T-helper 1 cell (primary cell): Measurements from ENCODE around the gene DIP2A.
"Not testable (repeated sequence)": the region's sequence is repeated elsewhere in the genome, so short reads cannot be mapped to it uniquely, and the experiment has no call there.

Experiments
- DNase-seq, 5 donors: peaks; one replicate each; pipeline ENCODE4 v3.0.0-alpha.2; 2012 to 2020

The DIP2A gene

DNA sequence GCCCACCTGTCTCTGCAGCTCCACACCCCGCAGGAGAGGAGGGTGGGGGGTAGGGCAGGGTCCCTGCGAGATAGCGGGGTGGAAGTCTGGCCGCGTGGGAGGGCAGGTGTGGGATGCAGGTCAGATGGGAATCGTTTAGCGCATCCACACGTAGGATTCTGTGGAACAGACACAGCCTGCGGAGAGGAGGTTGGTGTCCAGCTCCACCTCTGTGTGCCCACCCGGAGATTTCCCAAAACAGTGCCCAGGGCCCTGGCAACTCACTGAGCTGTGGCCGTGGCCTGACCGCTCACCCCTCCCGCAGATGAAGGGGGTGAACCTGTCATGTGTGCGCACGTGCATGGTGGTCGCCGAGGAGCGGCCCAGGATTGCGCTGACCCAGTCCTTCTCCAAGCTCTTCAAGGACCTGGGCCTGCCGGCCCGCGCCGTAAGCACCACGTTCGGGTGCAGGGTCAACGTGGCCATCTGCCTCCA lies 99.3 kb downstream of the DIP2A start:
- no peak for DNase-seq

DNA sequence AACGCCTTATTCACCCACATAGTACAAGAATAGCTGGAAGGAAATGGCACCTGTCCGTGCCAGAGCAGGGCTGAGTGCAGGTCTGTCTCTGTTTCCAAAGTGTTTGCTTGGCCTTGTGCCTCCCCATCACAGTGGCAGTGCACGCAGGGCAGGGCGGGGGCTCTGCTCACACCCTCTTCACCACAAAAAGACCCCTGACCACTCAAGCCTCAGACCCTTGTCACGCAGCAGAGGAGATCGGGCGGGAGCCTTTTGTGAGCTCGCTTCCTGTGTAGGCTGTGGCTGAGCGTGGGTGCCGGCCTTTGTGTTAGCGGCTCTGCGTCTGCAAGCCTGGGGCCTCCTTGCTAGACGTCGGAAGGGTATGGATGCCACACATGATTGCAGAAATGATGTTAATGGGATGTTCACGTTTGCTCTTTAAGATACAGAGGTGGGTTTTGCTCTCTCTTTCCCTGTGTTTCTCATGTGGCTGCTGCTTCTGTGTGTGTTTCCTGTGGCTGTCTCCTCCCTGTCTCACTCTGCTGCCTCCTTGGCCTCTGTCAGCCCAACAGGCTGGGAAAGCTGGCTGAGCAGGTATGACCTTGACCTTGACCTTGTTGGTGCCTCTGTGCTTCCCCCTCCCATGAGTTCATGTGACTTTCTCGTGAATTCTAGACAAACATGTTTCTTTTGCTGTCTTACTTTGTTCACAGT lies 100.7 kb downstream of the DIP2A start:
- peak in 4 of 5 donors; percentile 35 to 67 (median 50) for DNase-seq

DNA sequence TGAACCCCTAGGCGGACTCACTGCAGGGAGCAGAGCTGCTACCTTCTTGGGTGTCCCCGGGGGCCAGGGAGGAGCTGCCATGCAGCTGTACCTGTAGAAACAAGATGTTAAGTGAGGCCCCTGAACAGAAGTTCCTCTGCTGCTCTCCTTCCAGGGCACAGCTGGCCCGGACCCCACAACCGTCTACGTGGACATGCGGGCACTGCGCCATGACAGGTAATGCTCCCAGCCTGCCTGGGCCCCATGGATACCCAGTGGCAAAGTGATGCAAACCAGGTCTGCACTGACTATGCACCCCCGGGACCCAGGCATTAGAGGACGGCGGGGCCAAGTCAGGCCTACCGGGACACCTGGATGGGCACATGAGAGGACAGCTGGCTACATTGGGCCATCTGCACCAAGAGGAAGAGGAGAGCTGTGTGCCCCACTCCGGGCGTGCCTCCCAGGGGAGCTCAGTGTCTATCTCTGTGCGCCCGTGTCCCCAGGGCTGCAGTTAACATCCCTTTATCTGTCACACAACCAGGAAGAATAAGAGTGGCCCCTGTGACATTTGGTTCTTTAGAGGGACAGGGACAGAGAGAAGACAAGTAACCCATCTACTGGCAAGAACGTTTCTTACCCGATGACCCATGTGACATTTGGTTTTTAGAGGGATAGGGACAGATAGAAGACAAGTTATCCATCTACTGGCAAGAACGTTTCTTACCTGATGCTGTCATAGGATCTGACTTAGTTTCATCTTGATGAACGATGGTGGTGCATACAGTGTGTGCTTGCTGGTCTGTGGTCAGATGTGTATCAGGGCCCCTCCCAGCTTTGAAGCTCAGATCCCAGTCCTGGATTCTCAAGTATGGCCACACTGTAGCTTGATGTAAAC lies 102.1 kb downstream of the DIP2A start:
- DNase-seq = no peak

DNA sequence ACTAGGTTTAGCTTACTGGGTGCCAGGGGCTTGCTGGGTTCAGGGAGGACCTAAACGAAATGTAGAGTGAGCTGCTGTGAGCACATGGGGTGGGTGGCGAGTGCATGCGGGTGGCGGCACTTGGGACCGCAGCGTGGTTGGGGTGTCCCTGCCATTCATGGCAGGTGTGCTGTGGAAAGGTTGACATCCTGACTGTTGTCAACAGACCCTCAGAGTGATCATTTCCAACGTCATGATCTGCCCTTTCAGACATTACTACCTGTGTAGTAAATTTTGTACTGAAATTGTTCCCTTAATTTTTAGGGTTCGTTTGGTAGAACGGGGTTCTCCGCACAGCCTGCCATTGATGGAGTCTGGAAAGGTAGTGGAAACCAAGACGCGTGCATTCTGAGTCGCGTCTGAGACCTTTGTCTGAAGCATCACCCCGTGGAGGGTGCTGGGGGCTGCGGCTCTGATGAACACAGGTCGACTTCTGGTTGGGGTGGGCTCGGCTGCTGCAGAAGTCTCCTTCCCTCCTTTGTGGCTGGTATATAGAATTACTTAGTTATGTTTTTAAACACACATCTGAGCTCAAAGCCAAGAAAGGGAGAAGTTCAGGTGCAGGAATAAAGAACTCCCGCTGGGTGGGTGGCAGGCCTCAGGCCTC lies 102.9 kb downstream of the DIP2A start:
- no peak for DNase-seq

DNA sequence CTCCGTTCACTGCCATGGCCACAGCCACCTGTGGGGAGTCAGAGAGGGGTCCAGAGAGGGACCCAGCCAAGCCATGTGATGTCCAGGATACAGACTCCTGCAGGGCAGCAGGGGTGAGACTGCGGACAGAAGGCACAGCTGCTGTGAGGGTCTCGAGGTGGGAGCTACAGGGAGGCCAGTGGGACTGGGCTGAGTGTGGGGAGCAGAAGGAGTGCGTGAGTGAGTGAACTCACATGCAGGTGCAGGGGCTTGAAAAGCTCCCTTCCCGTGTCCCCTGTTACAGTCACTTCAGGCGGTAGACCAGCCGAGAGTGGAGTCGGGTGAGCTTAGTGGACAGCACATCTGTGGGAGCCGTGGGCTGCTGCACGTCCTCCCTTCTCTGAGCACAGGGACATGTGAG lies 103.8 kb downstream of the DIP2A start:
- no peak for DNase-seq

DNA sequence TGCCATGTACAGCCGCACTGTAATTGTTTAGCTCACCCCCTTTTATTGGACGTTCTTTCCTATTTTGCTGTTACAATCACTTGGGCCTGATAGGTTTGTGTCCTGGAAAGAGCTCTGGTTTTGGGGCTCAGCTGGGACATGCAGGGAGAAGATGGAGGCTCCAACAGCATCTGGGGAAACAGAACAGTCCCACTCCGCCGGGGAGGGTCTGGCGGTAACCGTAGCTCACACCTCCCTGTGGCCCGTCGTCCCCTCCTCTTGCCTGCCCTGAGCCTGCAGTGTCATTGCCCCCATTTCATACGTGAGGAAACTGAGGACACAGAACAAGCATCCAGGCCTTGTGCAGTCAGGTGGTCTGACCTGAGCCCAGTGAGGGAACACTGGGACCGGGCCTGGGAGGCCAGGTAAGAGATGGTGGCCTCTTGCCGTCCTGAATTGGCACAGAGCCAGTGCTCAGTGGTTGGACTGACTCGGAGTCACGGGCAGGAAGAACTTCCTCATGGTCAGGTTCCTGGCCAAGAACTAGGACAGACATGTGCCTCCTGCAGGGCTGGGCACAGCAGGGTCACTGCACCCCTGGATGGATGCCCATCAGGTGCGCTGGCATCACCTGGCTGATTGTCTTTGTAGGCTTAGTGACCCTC lies 104.4 kb downstream of the DIP2A start:
- no peak for DNase-seq

DNA sequence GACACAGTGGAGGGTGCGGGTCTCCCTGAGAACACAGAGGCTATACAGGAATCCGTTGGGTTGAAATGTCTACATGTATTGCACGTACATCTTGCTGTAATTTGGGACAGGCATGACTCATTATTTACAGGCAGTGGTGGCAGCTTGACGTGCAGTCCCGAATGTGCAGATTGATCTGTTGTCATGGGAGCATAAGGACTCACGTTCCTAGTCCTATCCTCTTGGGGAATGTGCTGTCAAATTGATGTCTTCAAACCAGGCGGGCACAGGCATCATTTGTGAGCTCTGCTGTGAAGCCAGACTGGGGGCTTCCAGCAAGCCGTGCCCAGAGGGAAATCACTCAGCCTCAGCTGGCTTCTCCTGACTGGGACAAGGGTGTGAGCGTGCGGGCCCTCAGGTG lies 105.7 kb downstream of the DIP2A start:
- DNase-seq = no peak

DNA sequence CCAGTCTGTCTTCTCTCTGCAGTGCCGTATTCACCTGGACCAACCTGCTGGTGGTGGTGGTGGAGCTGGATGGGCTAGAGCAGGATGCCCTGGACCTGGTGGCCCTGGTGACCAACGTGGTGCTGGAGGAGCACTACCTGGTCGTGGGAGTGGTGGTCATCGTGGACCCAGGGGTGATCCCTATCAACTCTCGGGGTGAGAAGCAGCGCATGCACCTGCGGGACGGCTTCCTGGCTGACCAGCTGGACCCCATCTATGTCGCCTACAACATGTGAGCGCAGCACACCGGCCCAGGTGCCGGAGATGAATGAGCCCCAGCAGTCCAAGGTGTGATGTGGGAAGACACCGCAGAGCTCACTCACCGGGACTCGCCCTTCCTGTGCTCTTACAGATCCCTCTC lies 108.7 kb downstream of the DIP2A start:
- DNase-seq = no peak

DNA sequence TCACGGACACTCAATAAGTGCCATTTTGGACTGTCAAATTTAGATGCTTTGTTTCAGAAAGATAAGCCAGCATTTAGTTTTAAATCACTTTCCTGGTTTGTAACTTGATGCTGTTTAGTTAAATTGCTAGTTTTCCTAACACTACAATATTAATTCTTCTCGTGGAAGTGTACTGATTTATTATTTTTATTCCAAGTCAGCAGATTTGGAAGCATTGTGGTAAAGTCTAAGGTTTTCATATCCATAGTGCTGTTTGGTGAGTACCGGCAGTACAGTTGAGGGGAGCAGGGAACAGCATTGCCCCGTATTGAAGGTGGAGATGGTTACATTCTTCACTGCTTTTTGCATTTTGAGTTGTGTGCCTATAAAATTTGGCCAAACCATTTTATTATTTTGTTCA lies 109.9 kb downstream of the DIP2A start:
- no peak for DNase-seq

DNA sequence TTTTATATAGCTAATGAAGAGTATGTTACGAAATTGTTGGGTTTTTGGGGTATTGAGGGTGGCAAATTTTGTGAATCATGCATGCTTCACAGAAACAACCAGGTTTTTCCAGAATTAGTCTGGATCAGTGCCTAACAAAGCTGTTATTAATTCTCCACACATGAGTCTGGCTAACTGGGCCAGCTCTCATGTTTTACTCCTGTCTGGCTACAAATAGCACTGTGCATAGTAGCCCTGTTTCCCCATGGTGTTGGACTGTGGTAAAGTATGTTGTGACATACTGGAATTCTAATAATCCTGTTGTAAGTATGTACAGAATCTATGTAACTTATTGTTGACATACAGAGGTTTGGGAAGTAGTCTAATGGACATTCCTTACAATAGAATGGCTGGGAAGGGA lies 110.4 kb downstream of the DIP2A start:
- no peak for DNase-seq

DNA sequence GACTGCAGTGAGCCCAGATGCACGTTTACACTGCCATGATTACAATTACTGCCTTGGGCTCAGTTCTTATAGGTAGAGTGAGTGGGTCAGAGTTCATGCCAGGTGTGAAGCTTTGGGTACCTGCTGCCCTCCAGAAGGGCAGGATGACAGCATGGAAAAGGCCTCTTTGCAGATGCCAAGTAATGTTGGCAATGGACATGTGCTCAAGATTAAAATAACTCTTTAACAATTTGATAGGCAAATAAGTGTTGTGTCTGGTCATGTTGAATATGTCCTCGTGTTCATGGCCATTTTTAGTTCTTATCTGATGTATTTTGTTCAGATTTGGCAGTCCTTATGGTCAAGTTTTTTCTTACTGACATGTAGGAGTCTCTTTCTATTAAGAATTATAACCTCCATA lies 111.4 kb downstream of the DIP2A start:
- DNase-seq = no peak

DNA sequence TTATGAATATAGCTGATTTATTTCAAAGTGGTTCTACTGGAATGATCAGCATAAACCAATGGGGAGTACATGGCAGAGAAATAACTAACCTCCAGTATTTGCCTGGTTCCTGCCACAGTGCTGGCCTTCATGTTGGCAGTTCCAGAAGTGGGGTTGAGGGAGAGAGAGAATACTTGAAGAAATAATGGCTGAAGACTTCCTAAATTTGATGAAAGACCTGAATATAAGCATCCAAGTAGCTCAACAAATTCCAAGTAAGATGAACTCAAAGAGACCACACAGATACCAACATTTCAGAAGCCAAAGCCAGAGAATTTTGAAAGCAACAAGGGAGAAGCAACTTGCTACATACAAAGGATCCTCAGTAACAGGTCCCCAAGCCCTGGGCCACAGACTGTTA lies 111.9 kb downstream of the DIP2A start:
- no peak for DNase-seq

DNA sequence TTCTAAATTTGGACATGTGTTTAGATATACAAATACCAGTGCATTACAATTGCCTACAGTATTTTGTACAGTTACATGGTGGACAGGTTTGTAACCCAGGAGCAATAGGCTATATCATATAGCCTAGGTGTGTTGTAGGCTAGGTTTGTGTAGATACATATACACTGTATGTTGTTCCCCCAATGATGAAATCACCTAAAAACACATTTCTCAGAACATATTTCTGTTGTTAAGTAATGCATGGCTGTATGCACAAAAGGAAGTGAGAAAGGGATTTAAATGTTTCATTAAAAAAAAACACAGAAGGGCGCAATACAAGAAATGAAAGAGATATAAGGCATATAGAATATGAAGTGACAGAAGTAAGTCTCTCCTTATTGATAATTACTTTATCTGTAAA lies 114.2 kb downstream of the DIP2A start:
- no peak for DNase-seq

DNA sequence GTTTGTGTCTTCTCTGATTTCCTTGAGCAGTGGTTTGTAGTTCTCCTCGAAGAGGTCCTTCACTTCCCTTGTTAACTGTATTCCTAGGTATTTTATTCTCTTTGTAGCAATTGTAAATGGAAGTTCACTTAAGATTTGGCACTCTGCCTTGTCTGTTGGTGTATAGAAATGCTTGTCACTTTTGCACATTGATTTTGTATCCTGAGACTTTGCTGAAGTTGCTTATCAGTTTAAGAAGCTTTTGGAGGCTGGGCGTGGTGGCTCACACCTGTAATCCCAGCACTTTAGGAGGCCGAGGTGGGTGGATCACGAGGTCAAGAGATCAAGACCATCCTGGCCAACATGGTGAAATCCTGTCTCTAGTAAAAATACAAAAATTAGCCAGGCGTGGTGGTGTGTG lies 119.1 kb downstream of the DIP2A start:
- not testable (repeated sequence) for DNase-seq

DNA sequence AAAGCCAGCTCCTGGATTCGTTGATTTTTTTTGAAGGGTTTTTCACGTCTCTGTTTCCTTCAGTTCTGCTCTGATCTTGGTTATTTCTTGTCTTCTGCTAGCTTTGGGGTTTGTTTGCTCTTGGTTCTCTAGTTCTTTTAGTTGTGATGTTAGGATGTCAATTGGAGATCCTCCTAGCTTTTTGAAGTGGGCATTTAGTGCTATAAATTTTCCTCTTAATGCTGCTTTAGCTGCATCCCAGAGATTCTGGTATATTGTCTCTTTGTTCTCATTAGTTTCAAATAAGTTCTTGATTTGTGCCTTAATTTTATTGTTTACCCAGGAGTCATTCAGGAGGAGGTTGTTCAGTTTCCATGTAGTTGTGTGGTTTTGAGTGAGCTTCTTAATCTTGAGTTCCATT lies 120.7 kb downstream of the DIP2A start:
- DNase-seq = not testable (repeated sequence)

DNA sequence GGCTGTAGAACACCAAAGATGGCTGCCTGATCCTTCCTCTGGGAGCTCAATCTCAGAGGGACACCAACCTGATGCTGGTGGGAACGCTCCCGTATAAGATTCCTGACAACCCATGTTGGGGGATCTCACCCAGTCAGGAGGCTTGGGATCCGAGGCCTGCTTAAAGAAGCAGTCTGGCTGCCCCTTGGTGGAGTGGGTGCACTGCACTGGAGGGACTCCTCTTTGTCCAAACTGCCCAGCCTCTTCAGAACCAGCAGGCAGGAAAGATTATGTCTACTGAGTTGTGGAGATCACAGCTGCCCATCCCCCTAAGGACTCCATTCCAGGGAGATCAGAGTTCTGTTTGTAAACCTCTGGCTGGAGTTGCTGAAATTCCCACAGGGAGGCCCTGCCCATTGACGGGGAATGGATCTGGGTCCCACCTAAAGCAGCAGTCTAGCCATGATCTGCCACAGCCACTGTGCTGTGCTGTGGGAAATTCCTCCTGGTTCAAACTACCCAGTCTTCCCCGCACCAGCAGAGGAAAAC lies 123.2 kb downstream of the DIP2A start:
- no peak for DNase-seq

DNA sequence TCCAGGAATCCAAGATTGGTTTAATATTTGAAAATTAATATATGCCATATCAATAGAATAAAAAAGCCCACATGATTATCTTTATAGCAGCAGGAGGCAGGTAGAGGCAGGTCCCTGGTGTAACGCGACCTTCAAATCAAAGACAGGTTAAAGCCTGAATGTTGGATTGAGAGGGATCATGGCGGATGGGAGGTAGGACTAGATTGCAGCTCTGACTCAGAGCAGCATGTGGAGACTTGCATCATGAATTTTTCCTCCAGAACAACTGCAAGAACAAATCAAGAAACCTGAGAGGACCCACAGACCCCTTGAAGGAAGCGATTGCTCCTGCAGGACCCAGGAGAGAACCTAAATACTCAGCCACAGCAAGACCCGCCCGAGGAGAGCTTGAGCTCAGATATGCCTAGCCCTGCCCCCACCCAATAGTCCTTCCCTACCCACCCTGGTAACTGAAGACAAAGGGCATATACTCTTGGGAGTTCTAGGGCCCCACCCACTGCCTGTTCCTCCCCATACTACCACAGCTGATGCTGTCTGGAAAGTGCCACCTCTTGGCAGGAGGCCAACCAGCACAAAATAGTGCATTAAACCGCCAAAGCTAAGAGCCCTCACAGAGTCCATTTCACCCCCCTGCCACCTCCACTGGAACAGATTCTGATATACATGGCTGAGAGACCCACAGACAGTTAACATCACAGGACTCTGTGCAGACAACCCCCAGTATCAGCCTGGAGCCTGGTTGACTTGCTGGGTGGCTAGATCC lies 126.7 kb downstream of the DIP2A start:
- DNase-seq = no peak

DNA sequence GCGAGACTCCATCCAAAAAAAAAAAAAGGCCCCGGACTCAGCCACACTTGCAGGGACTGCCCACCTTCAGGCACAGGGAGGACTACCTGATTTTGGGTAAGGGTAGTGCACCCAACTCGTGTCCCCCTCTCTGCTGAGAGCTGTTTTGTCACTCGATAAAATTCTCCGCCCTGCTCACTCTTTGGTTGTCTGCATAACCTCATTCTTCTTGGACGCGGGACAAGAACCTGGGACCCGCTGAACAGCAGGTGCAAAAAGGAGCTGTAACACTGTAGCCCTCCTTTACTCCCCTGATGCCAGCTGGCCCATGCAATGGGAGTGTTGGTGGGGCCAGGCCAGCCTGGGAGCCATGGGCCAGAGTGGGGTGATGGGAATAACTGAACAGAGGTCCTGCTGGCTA lies 135.6 kb downstream of the DIP2A start:
- DNase-seq = no peak

DNA sequence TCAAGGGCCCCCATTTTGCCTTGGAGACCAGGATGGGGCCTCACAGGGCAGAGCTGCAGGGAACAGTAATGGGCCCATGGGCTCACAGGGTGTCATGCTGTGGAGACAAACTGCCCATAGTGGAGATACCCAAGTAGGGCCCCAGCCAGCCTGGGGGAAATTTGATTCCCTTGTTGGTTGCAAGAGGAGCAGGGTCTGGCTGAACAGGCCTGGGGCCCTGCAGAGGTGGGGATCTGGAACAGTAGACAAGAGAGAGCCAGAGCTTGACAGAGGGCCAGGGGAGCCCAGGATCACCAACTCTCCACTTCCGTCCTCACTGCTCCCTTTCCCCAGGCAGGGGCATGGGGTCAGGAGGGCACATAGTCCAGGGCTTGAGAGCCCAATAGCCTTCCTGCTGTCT lies 137.5 kb downstream of the DIP2A start:
- DNase-seq = no peak

DNA sequence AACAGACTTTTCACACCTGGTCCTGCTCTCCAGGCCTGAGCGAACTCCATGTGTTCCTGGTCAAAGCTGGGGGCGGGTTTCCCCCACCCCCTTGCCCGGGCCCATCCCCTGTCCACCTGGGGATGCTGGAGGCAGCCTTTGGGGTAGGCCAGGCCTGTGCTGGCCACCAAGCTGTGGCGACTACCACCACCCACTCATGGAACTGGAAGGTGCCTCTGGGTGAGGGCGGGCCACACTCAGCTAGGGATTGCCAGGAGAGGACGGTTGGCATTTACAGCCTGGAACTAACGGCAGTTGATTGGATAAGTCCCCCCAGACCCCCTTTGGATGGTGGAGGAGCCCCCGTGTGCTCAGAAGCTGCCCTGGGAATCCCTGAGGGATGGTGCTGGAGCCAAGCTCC lies 138.3 kb downstream of the DIP2A start:
- DNase-seq = no peak

DNA sequence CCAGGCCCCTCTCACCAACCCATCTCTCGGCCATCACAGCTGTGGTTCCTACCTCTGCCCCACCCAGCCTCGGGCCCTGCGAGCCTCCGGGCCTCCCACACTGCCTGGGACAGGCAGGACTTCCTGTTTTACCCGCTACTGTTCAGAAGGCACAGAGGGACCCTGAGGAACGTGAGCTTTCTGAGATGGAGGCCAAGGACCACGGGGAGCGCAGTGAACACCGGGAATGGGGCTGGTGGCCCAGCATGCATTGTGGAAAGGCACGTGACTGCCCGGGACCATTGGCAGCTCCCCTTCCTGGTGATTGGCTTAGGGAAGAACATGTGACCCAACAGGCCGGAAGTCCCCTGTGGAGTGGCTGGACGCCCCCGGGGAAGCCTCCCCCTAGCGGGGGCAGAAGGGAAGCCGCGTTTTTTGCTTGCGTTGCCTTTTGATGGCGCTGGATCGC lies 139.2 kb downstream of the DIP2A start:
- DNase-seq = no peak
